Tongue (tissue), 2 donors: Measurements from ENCODE around the gene CDYL. TPM values are rescaled to one million over a fixed set of nuclear protein-coding genes. Genes with fewer than 3 reads are reported as not detected.

ENCODE experiments used
- DNase-seq: peaks from one replicate; pipeline ENCODE4 v3.0.0-alpha.2; 2015
- total RNA-seq: library from RNA; depleted of rRNA; stranded (reverse); fragments of >200 nt; gene quantifications from one replicate; pipeline ENCODE4 v1.2.3, GENCODE V29; 2014

The CDYL gene
- total RNA-seq, 1 donor from 2014 or later = 32.6 TPM

- no peak for DNase-seq
Observed at GRCh38 chr6:4964675-4965561, 188.7 kb downstream of the CDYL start.

GRCh38 chr6:4965562-4966389 is 189.6 kb downstream of the CDYL start:
- DNase-seq = no peak

- DNase-seq = no peak
Observed at GRCh38 chr6:4967301-4968030, 191.3 kb downstream of the CDYL start.

- no peak for DNase-seq
Observed at GRCh38 chr6:4969609-4970285, 193.5 kb downstream of the CDYL start.

- peak; percentile 33 for DNase-seq
Observed at GRCh38 chr6:4970739-4971395, 194.7 kb downstream of the CDYL start.

- no peak for DNase-seq
Observed at GRCh38 chr6:4971851-4972250, 195.6 kb downstream of the CDYL start.

GRCh38 chr6:4972438-4972837 is 196.2 kb downstream of the CDYL start:
- DNase-seq = no peak

GRCh38 chr6:4973415-4973814 is 197.2 kb downstream of the CDYL start:
- no peak for DNase-seq

GRCh38 chr6:4973982-4974745 is 198.0 kb downstream of the CDYL start:
- peak; percentile 92 for DNase-seq

- no peak for DNase-seq
Observed at GRCh38 chr6:4974962-4975361, 198.8 kb downstream of the CDYL start.

GRCh38 chr6:4975506-4975905 is 199.3 kb downstream of the CDYL start:
- DNase-seq = peak; percentile 45

- no peak for DNase-seq
Observed at GRCh38 chr6:4977468-4977867, 201.3 kb downstream of the CDYL start.

- no peak for DNase-seq
Observed at GRCh38 chr6:4979426-4979825, 203.2 kb downstream of the CDYL start.

- DNase-seq = no peak
Observed at GRCh38 chr6:4981761-4982160, 205.6 kb downstream of the CDYL start.

- DNase-seq = no peak
Observed at GRCh38 chr6:4983322-4983721, 207.1 kb downstream of the CDYL start.

GRCh38 chr6:4986999-4987398 is 210.8 kb downstream of the CDYL start:
- DNase-seq = no peak

- no peak for DNase-seq
Observed at GRCh38 chr6:4987432-4987831, 211.2 kb downstream of the CDYL start.

GRCh38 chr6:4994741-4995140 is 218.5 kb downstream of the CDYL start:
- no peak for DNase-seq

GRCh38 chr6:4997862-4998261 is 221.7 kb downstream of the CDYL start:
- DNase-seq = no peak

- no peak for DNase-seq
Observed at GRCh38 chr6:4999586-4999985, 223.4 kb downstream of the CDYL start.
